GM18870 (cell line): ENCODE data around the gene SYTL1.
"Not testable (repeated sequence)": the region's sequence is repeated elsewhere in the genome, so short reads cannot be mapped to it uniquely, and the experiment has no call there.

ENCODE experiments used
- ATAC-seq: cut with Tn5 transposase; IDR thresholded peaks from one replicate; pipeline ENCODE4 v1.9.1; 2021; ENCODE audit warnings: moderate library complexity; ENCODE audit not compliant: unreplicated experiment

The SYTL1 gene

GRCh38 chr1:27383039-27383605, 41.3 kb downstream of the SYTL1 start, which contains the start of gene CD164L2:
TSS of gene CD164L2 (minus strand) at chr1:27383333. CDS start at chr1:27383239, 94 bp downstream.
- ATAC-seq, result no peak

- ATAC-seq, result no peak
Observed at GRCh38 chr1:27383661-27384060, 41.8 kb downstream of the SYTL1 start.

GRCh38 chr1:27384797-27385196, 43.0 kb downstream of the SYTL1 start:
- not testable (repeated sequence) for ATAC-seq

GRCh38 chr1:27388337-27389005, 46.6 kb downstream of the SYTL1 start:
- ATAC-seq, result no peak

- ATAC-seq, result no peak
Observed at GRCh38 chr1:27391511-27392095, 49.8 kb downstream of the SYTL1 start.

- ATAC-seq, result no peak
Observed at GRCh38 chr1:27392096-27392777, 50.4 kb downstream of the SYTL1 start, which contains the start of gene GPR3. TSS of gene GPR3 (plus strand) at chr1:27392622. CDS start at chr1:27393799, 1,177 bp downstream.

DNA sequence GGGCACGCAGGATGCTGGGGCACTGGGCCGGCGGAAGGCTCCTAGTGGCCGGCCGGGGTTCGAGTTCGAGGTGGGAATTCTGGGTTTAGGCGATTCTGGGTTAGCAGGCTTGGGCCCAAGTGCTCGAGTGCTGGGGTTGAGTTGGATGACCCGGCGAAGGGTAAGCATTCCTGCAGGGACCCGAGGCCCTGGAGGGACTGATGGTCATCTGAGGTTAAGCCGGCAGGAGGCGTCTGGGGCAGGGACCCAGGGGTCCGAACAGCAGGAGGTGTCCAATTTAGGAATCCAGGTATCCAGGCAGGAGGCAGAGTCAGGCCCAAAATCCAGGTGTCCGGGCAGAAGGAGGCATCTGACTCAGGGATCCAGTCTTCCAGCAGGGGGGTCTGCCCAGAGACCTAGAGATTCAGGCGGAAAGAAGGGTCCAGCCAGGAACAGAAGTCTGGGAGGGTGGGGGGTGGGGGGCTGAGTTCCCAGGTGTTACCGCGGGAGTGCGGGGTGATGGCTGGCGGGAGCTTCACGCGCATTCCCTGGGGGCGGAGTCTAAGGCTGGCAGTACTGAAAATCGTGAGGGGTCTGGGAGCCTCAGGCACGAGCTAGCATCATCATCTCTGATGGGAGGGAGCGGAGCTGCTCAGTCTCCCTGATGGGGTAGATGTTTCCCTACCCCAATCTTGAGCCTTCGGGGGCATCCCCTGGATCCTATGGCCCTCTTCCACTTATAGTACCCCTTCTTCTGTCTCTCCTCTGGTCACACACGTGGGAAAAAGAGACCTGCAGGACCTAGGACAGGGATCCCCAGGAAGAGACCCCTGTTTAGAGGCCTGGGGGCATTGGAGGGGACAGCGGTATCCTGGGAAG, 51.2 kb downstream of the SYTL1 start:
- ATAC-seq, result no peak

- no peak for ATAC-seq
Observed at GRCh38 chr1:27393641-27394281, 51.9 kb downstream of the SYTL1 start.

- ATAC-seq, result no peak
Observed at GRCh38 chr1:27394282-27394658, 52.4 kb downstream of the SYTL1 start.

DNA sequence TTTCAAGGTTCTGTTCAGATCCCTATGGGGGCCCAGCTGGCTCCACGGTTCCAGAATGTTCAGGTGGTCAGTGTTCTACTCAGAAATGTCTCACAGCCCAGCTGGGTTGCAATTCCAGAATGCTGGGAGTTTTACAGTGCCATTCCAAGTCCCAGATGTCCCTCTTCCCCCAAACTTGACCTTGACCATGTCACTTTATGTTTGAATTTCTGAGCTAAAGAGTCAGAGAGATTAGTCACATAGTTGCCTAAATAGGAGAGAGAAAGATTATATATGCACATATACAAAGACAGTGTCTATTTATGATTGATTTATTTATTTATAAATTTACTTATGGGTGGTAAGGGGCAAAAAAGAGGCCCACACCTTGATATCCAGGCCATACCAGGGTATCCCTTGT, 53.1 kb downstream of the SYTL1 start:
- no peak for ATAC-seq

GRCh38 chr1:27395441-27396195, 53.8 kb downstream of the SYTL1 start:
- ATAC-seq, result no peak

DNA sequence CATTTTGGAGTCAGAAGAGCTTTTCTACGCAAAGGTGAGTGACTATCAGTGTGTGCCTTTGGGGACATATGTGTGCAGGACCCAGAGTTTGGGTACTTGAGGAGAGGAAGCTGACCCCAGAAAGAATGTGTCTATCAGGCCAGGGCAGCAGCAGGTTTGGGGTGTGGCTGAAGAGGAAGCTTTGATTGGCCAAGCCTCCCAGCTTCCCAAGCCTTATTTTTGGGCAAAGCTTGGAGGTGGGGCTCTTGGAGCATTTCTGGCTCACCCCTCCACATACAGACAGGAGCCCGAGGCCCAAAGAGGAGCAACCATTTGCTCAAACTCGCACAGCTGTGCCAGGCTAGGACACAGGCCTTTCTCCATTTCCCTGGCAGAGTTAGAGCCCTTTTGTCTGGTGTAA, 55.3 kb downstream of the SYTL1 start:
- no peak for ATAC-seq

GRCh38 chr1:27397749-27398148, 55.9 kb downstream of the SYTL1 start:
- no peak for ATAC-seq

- ATAC-seq, result no peak
Observed at GRCh38 chr1:27398405-27399149, 56.8 kb downstream of the SYTL1 start.

DNA sequence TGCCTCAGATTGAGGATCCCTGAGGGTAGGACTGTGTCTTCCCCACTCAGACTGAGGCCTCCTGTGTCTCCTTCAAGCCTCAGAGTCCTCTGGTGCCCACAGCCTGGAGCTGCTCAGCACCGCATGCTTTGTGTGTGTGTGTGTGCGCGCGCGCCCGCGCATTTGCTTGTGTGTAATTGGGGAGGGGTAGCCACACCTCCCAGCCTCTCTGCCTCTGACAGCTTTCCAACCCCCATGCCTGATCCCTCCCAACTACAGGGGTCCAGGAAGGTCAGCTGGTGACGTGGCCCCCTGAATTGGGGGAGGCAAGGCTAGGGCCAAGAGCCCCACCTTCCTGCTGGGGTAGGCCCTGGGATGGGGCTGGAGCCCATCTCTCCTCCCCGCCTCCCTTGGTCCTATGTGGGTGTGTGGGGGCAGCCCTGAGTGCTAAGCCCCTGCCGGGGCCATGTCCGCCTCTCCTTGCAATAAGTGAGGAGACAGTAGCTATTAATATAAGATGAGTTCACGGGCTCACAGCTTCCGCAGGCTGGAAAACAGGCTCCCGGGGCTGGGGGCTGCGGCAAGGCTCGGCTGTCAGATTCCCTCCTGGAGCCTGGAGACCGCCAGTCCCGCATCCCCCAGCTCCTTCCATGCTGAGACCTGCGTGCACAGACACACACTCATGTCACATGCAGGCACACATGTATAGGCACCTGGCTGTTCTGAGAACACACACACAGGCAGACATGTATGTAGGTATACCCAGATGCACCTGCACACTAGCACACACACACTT, 57.6 kb downstream of the SYTL1 start:
- ATAC-seq, result no peak

GRCh38 chr1:27400082-27400962, 58.5 kb downstream of the SYTL1 start:
- no peak for ATAC-seq

- ATAC-seq, result no peak
Observed at GRCh38 chr1:27400963-27401341, 59.1 kb downstream of the SYTL1 start.
